ENCODE results near the gene ADD2.
"Not testable (repeated sequence)": the region's sequence is repeated elsewhere in the genome, so short reads cannot be mapped to it uniquely, and the experiment has no call there.

ADD2 gene

GRCh38 chr2:70745276-70745825 is 22.6 kb downstream of the ADD2 start:
- no peak for TF ChIP-seq POLR2A (IDR thresholded peaks at IDR 0.05; ENCODE audit: extremely low read depth, insufficient read length)
- TF ChIP-seq MAX (IDR thresholded peaks at IDR 0.05; ENCODE audit: low read depth, low read length), result no peak
- TF ChIP-seq MYC (IDR thresholded peaks at IDR 0.05; ENCODE audit: low read depth, low read length), result no peak
- TF ChIP-seq CTCF (IDR thresholded peaks at IDR 0.05; ENCODE audit: low read depth, low read length), result no peak

GRCh38 chr2:70744397-70744796 is 23.6 kb downstream of the ADD2 start:
- DNase-seq (ENCODE audit: low read depth), result no peak
- H3K4me3 ChIP-seq (ENCODE audit: low read depth, low read length), result no peak overlapping the region
- TF ChIP-seq MYC (IDR thresholded peaks at IDR 0.05; ENCODE audit: low read depth, low read length), result no peak
- TF ChIP-seq MAX (IDR thresholded peaks at IDR 0.05; ENCODE audit: low read depth, low read length), result no peak

More at GRCh38 chr2:70745276-70745825, 22.6 kb downstream of the ADD2 start:
- H3K4me3 ChIP-seq (ENCODE audit: low read depth, low read length), result no peak overlapping the region
- no peak for DNase-seq (ENCODE audit: low read depth)

GRCh38 chr2:70743677-70744076 is 24.3 kb downstream of the ADD2 start:
- TF ChIP-seq MYC (IDR thresholded peaks at IDR 0.05; ENCODE audit: low read depth, low read length) (no peak), CTCF (IDR thresholded peaks at IDR 0.05; ENCODE audit: low read depth, low read length) (no peak), POLR2A (IDR thresholded peaks at IDR 0.05; ENCODE audit: extremely low read depth, insufficient read length) (no peak), MAX (IDR thresholded peaks at IDR 0.05; ENCODE audit: low read depth, low read length) (no peak)
- DNase-seq (ENCODE audit: low read depth), result no peak
- no peak overlapping the region for H3K4me3 ChIP-seq (ENCODE audit: low read depth, low read length)

- DNase-seq (ENCODE audit: low read depth), result no peak
- TF ChIP-seq CTCF (IDR thresholded peaks at IDR 0.05; ENCODE audit: low read depth, low read length), result no peak
Observed at GRCh38 chr2:70743068-70743467, 24.9 kb downstream of the ADD2 start.

GRCh38 chr2:70739492-70739891 is 28.5 kb downstream of the ADD2 start:
- not testable (repeated sequence) for DNase-seq (ENCODE audit: low read depth); H3K4me3 ChIP-seq (ENCODE audit: low read depth, low read length)

More at GRCh38 chr2:70743068-70743467, 24.9 kb downstream of the ADD2 start:
- no peak overlapping the region for H3K4me3 ChIP-seq (ENCODE audit: low read depth, low read length)

- H3K4me3 ChIP-seq (ENCODE audit: low read depth, low read length), result no peak overlapping the region
- DNase-seq (ENCODE audit: low read depth), result no peak
- TF ChIP-seq MYC (IDR thresholded peaks at IDR 0.05; ENCODE audit: low read depth, low read length) (no peak), POLR2A (IDR thresholded peaks at IDR 0.05; ENCODE audit: extremely low read depth, insufficient read length) (no peak), CTCF (IDR thresholded peaks at IDR 0.05; ENCODE audit: low read depth, low read length) (no peak), MAX (IDR thresholded peaks at IDR 0.05; ENCODE audit: low read depth, low read length) (no peak)
Observed at GRCh38 chr2:70738159-70738558, 29.8 kb downstream of the ADD2 start.

- no peak for DNase-seq (ENCODE audit: low read depth)
- H3K4me3 ChIP-seq (ENCODE audit: low read depth, low read length), result no peak overlapping the region
- TF ChIP-seq MYC (IDR thresholded peaks at IDR 0.05; ENCODE audit: low read depth, low read length), result no peak
- no peak for TF ChIP-seq CTCF (IDR thresholded peaks at IDR 0.05; ENCODE audit: low read depth, low read length)
- TF ChIP-seq MAX (IDR thresholded peaks at IDR 0.05; ENCODE audit: low read depth, low read length), result no peak
- TF ChIP-seq POLR2A (IDR thresholded peaks at IDR 0.05; ENCODE audit: extremely low read depth, insufficient read length), result no peak
Observed at GRCh38 chr2:70735071-70735470, 32.9 kb downstream of the ADD2 start.

Measured in NB4 (cell line).